ENCODE results near the gene MCRIP1. TPM values are rescaled to one million over a fixed set of nuclear protein-coding genes. Genes with fewer than 3 reads are reported as not detected.

The MCRIP1 gene
- 91.2 TPM for polyA plus RNA-seq (2013, experiment 1 of 2)
- 106 TPM for polyA plus RNA-seq (2013, experiment 2 of 2)

GRCh38 chr17:81833160-81833920, at the start of gene MCRIP1:
Gene MCRIP1 (minus strand): TSS chr17:81833291. CDS start chr17:81824506, 8,785 bp downstream.
- H3K9ac ChIP-seq (ENCODE audit: low read depth, low read length) = peak within 1 kb of the TSS; percentile 99
- H3K4me3 ChIP-seq (ENCODE audit: low read length) = peak within 1 kb of the TSS; percentile 97
- H3K36me3 ChIP-seq (ENCODE audit: insufficient read depth, low read length) = no peaks in the 10 kb centered on the region
- H3K27ac ChIP-seq (ENCODE audit: low read depth, low read length) = peak within 1 kb of the TSS; percentile 97
- H3K4me1 ChIP-seq (ENCODE audit: insufficient read depth, low read length) = no peaks in the 10 kb centered on the region; the same call in 1 of the 2 replicates
- H3K27me3 ChIP-seq (ENCODE audit: insufficient read depth, low read length) = no peaks in the 10 kb centered on the region
- 1% methylated on average over 76 of the region's 76 CpGs for WGBS
- H3K9me3 ChIP-seq (ENCODE audit: insufficient read depth, low read depth, low read length) = no peaks in the 10 kb centered on the region

DNA sequence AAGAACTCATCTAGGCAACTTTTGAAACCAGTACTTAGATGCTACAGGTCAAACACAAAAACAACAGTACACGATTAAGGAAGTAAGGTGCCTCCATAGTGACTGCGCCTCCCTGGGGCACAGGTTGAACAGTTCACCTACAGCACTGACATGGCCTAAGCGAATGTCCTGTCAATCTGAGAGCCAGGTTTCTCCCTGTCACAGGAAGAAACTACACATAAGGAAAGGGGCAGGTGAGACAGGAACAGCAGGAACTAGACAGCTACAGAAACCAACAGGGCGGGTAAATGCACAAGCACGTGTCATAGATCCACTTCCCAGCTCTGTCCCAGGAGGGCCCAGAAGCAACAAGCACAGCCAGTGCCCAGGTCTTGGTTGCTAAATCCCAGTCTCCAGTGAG, 46.0 kb upstream of the MCRIP1 start:
- Histone ChIP-seq H3K4me3 (ENCODE audit: low read length) (no peak overlapping the region), H3K27me3 (ENCODE audit: insufficient read depth, low read length) (no peaks in the 10 kb centered on the region), H3K36me3 (ENCODE audit: insufficient read depth, low read length) (peaks cover 54% of the 10 kb centered on the region), H3K27ac (ENCODE audit: low read depth, low read length) (no peak overlapping the region), H3K4me1 (ENCODE audit: insufficient read depth, low read length) (no peaks in the 10 kb centered on the region), H3K9ac (ENCODE audit: low read depth, low read length) (no peak overlapping the region), H3K9me3 (ENCODE audit: insufficient read depth, low read depth, low read length) (no peaks in the 10 kb centered on the region)
- WGBS = 95% methylated on average over 5 of the region's 5 CpGs

- Histone ChIP-seq H3K9ac (ENCODE audit: low read depth, low read length) (no peak overlapping the region), H3K9me3 (ENCODE audit: insufficient read depth, low read depth, low read length) (no peaks in the 10 kb centered on the region), H3K27ac (ENCODE audit: low read depth, low read length) (no peak overlapping the region), H3K4me3 (ENCODE audit: low read length) (no peak overlapping the region), H3K4me1 (ENCODE audit: insufficient read depth, low read length) (no peaks in the 10 kb centered on the region), H3K27me3 (ENCODE audit: insufficient read depth, low read length) (no peaks in the 10 kb centered on the region), H3K36me3 (ENCODE audit: insufficient read depth, low read length) (peaks cover 50% of the 10 kb centered on the region)
- WGBS = 98% methylated on average over 3 of the region's 3 CpGs
Measured at GRCh38 chr17:81878294-81878693, 45.2 kb upstream of the MCRIP1 start.

DNA sequence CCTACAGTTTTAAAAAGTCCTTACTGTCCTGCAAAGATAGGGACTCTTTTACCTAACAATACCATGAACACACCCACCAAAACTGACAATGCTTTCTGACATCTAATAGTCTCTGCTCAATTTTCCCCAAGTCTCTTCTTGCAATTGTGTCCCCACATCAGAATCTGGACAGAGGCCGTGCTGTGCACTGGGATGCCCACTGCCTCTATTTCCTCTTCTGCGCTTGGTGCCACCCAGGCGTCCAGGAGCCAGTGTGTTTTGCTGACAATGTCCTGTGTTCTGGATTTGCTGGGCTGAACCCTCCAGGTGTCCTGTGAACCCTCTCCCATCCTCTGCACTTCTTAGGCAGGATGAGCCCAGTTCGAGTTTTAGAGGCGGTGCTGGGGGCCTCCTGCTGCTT, 44.5 kb upstream of the MCRIP1 start:
- Histone ChIP-seq H3K36me3 (ENCODE audit: insufficient read depth, low read length) (peaks cover 45% of the 10 kb centered on the region), H3K27ac (ENCODE audit: low read depth, low read length) (no peak overlapping the region), H3K9me3 (ENCODE audit: insufficient read depth, low read depth, low read length) (no peaks in the 10 kb centered on the region), H3K27me3 (ENCODE audit: insufficient read depth, low read length) (no peaks in the 10 kb centered on the region), H3K9ac (ENCODE audit: low read depth, low read length) (no peak overlapping the region), H3K4me3 (ENCODE audit: low read length) (no peak overlapping the region), H3K4me1 (ENCODE audit: insufficient read depth, low read length) (no peaks in the 10 kb centered on the region)
- 95% methylated on average over 5 of the region's 5 CpGs for WGBS

DNA sequence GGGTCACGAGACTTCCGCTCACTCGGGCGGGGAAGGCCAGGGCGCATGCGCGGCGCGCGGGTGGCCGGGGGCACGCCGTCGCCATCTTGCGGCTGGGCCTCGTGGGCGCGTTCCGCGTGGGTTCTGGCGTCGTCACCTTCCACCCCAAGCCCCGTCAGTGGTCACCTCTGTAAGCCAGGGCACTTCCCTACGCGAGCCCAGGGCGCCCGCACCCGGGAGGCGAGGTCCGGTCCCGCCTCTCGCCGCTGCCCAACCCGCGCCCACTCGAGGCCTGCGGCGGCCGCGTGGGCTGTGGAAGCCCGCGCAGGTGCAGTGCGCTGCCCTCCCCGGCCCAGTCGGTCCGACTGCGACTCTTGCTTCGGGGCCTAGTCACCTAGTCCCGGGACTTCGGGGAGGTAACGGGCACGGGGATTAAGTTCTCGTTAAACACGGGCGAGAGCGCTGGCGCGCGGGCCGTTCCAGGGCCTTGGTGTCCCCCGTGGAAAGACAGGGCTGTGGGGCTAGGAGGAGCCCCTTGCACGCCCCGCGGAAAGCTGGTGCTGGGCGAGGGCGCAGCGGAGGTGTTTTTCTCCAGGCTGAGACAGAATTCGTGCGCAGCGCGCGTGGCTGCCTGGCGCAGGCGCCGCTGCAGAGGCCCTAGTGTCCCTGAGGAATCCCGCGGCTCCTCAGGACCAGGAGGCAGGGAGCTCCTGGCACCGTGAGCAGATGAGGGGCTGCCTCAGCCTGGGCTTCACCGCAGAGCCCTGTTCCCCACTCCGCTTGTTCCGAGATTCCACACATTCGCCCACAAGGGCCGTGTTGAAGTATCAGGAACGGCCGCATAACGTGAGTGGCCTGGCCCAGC, 38.5 kb upstream of the MCRIP1 start:
- H3K4me1 ChIP-seq (ENCODE audit: insufficient read depth, low read length) = peaks cover 25% of the 10 kb centered on the region
- peak overlapping the region; percentile 82 for H3K4me3 ChIP-seq (ENCODE audit: low read length)
- WGBS = 4% methylated on average over 86 of the region's 86 CpGs
- no peaks in the 10 kb centered on the region for H3K27me3 ChIP-seq (ENCODE audit: insufficient read depth, low read length)
- peak overlapping the region; percentile 95 for H3K9ac ChIP-seq (ENCODE audit: low read depth, low read length)
- peak overlapping the region; percentile 94 for H3K27ac ChIP-seq (ENCODE audit: low read depth, low read length)
- no peaks in the 10 kb centered on the region for H3K9me3 ChIP-seq (ENCODE audit: insufficient read depth, low read depth, low read length)
- peaks cover 12% of the 10 kb centered on the region for H3K36me3 ChIP-seq (ENCODE audit: insufficient read depth, low read length)

DNA sequence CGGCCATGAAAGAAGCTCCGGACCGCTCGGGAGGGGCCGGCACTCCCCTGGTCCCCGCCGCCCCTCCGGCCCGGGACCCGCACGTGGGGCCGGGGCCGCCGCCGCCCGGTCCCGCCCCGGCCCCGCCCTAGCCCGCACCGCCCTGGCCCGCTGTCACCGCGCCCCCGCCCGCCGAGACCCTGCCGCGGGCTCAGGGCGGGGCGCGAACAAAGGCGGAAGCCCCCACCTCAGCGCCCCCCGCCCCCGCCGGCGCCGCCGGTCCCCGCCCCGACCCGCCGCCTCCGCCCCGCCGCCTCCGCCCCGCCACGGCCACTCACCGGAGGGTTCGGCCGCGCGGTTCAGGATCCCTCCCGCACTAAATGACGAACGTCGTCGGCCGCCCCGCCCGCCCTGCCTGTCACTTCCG, 37.9 kb upstream of the MCRIP1 start, which contains the start of gene ARHGDIA:
ARHGDIA (minus strand) TSS at position 357 of the 406 bp plus-strand sequence. CDS start 1,407 bp downstream, outside the sequence.
- peak within 1 kb of the TSS; percentile 94 for H3K27ac ChIP-seq (ENCODE audit: low read depth, low read length)
- H3K4me1 ChIP-seq (ENCODE audit: insufficient read depth, low read length) = peaks cover 25% of the 10 kb centered on the region
- H3K4me3 ChIP-seq (ENCODE audit: low read length) = peak within 1 kb of the TSS; percentile 86
- no peaks in the 10 kb centered on the region for H3K27me3 ChIP-seq (ENCODE audit: insufficient read depth, low read length)
- H3K36me3 ChIP-seq (ENCODE audit: insufficient read depth, low read length) = peaks cover 17% of the 10 kb centered on the region
- under 1% methylated on average over 64 of the region's 64 CpGs for WGBS
- no peaks in the 10 kb centered on the region for H3K9me3 ChIP-seq (ENCODE audit: insufficient read depth, low read depth, low read length)
- peak within 1 kb of the TSS; percentile 95 for H3K9ac ChIP-seq (ENCODE audit: low read depth, low read length)

DNA sequence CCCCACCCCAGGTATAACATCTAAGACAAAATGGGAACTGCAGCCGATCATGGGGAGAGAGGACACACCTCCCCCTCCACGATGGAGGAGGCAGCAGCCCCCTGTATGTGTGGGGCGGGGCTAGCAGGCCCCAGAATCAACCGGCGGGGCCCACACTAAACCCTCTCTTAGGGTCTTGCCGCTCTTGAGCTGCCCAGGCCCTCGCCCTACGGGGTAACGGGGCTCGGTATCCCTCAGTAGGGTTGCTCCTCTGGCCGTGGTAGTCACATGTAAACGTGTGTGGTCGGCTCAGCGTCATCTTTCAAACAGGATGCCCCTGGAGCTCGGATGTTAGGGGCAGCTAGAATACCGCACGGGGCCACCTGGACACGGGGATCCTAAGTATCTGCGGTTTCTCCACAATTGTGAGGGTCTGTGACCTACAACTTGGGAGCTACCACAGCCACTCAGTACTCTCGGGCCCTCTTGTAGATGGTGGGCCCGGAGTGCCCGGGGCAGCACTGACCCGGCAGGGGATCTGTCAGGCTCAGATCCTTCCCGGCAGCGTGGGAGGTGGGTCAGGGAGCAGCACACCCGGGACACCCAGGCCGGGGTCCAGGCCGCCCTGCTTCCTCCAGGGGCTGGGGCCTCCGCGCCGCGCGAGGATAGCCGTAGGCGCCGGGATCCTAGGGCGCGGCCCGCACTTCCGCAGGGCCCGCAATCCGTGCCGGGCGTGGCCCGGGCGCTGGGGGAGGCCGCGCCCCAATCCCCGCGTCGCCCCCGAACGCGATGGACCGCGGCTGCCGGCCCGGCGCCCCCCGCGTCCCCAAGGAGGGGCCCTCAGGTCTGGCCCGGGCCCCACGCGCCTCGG, 37.3 kb upstream of the MCRIP1 start:
- H3K9me3 ChIP-seq (ENCODE audit: insufficient read depth, low read depth, low read length) = no peaks in the 10 kb centered on the region
- H3K27ac ChIP-seq (ENCODE audit: low read depth, low read length) = peak overlapping the region; percentile 79; the same call in 1 of the 2 replicates
- peak overlapping the region; percentile 86 for H3K9ac ChIP-seq (ENCODE audit: low read depth, low read length)
- peaks cover 25% of the 10 kb centered on the region for H3K4me1 ChIP-seq (ENCODE audit: insufficient read depth, low read length)
- H3K36me3 ChIP-seq (ENCODE audit: insufficient read depth, low read length) = peaks cover 23% of the 10 kb centered on the region
- H3K27me3 ChIP-seq (ENCODE audit: insufficient read depth, low read length) = no peaks in the 10 kb centered on the region
- H3K4me3 ChIP-seq (ENCODE audit: low read length) = peak overlapping the region; percentile 86
- WGBS = 2% methylated on average over 64 of the region's 65 CpGs

DNA sequence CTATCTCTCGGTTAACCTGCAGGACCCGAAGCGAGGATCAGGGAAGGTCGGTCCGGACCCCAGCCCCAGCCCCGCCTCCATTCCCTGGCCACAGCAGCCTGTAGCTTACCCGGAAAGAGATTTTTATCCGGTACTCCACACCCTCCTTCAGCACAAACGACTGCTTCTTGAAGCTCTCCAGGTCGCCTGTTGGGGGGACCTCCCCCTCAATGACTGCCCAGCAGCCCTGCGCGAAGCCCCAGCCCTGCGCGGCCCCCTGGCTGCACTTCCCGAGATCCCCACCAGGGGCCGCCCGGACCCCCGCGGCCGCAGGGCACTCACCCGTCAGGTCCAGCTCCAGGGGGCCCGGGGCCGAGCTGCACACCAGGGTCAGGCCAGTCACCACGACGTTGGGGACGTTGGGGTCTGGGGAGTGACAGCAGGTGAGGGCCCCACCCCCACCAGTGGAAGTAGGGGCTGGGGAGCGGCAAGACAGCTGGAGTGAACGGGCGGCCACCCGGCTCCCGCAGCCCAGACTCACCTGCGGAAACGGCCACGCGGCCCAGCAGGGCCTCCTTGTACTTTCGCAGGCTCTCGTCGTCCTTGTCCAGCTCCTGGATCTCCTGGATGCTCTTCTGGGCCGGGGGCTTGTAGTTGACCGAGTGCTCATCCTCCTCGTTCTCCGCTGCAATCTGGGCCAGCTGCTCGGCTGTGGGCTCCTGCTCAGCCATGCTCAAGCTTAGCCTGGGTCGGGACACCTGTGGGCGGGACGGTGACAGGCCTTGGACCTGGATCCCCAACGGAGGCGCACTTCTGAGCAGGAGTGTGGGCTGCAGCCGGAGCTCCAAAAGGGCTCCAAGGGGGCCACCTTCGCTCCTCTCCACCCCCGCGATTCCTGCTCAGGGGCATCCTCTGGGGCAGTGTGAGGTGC, 36.4 kb upstream of the MCRIP1 start:
- Histone ChIP-seq H3K36me3 (ENCODE audit: insufficient read depth, low read length) (peaks cover 30% of the 10 kb centered on the region), H3K4me3 (ENCODE audit: low read length) (peak overlapping the region; percentile 86), H3K9ac (ENCODE audit: low read depth, low read length) (peak overlapping the region; percentile 86), H3K27ac (ENCODE audit: low read depth, low read length) (peak overlapping the region; percentile 82), H3K9me3 (ENCODE audit: insufficient read depth, low read depth, low read length) (no peaks in the 10 kb centered on the region), H3K27me3 (ENCODE audit: insufficient read depth, low read length) (no peaks in the 10 kb centered on the region), H3K4me1 (ENCODE audit: insufficient read depth, low read length) (peaks cover 25% of the 10 kb centered on the region)
- 38% methylated on average over 52 of the region's 52 CpGs for WGBS

GRCh38 chr17:81868674-81869220, 35.7 kb upstream of the MCRIP1 start:
- peak overlapping the region; percentile 82 for H3K27ac ChIP-seq (ENCODE audit: low read depth, low read length)

More at GRCh38 chr17:81868674-81869220, 35.7 kb upstream of the MCRIP1 start:
- H3K4me1 ChIP-seq (ENCODE audit: insufficient read depth, low read length) = peaks cover 25% of the 10 kb centered on the region
- no peaks in the 10 kb centered on the region for H3K27me3 ChIP-seq (ENCODE audit: insufficient read depth, low read length)
- peaks cover 36% of the 10 kb centered on the region for H3K36me3 ChIP-seq (ENCODE audit: insufficient read depth, low read length)
- no peak overlapping the region for H3K9ac ChIP-seq (ENCODE audit: low read depth, low read length)
- no peak overlapping the region for H3K4me3 ChIP-seq (ENCODE audit: low read length)
- WGBS = 68% methylated on average over 30 of the region's 30 CpGs
- H3K9me3 ChIP-seq (ENCODE audit: insufficient read depth, low read depth, low read length) = no peaks in the 10 kb centered on the region

Data from HUES64 (cell line).